SK-N-SH (cell line): Measurements from ENCODE around the gene GALNT1. TPM values are rescaled to one million over a fixed set of nuclear protein-coding genes. Genes with fewer than 3 reads are reported as not detected.

Experiments used
- CTCF ChIA-PET: fragments of 300-600, 350-600 bp; formaldehyde crosslinking; extraction: SDS; loops from one replicate; lab custom pipeline; 2021; lab: Yijun Ruan, JAX
- POLR2A ChIA-PET: fragments of 350-600 bp; sonication (Branson Sonifier 250); formaldehyde crosslinking; extraction: SDS; loops from one replicate; lab custom pipeline; 2020; ENCODE audit warnings: antibody characterized with exemption, inconsistent platforms; lab: Yijun Ruan, JAX
- DNase-seq: peaks from one replicate; pipeline ENCODE4 v3.0.0; 2012
- H2AFZ ChIP-seq: fragments of 200-600 bp; sonication (generic); 2 replicates; pipeline ENCODE4 v1.8.1; 2016; ENCODE audit warnings: antibody characterized with exemption, mild to moderate bottlenecking, low read depth
- H3F3A ChIP-seq: fragments of 200-600 bp; sonication (generic); replicated peaks from 2 replicates; pipeline ENCODE3; 2016; ENCODE audit warnings: antibody characterized with exemption, mild to moderate bottlenecking; ENCODE audit not compliant: insufficient read depth
- H3K27ac ChIP-seq, 2 experiments: fragments of 200-500 bp in 1 of 2; fragments of 200-600 bp in 1 of 2; sonication (Bioruptor generic) in 1 of 2; sonication (generic), shearing (Covaris generic) in 1 of 2; 2 replicates each; pipeline versions ENCODE4 v1.5.1 to v1.6.1; 2014 to 2016; ENCODE audit warnings: low read depth in 2 of 2, inconsistent platforms in 1 of 2, low read length in 1 of 2, mild to moderate bottlenecking in 1 of 2, mixed read lengths in 1 of 2
- H3K27me3 ChIP-seq: fragments of 200-600 bp; sonication (generic), shearing (Covaris generic); 2 replicates; pipeline ENCODE4 v1.6.1; 2016; ENCODE audit warnings: mixed run types; ENCODE audit not compliant: insufficient read depth
- H3K36me3 ChIP-seq, 2 experiments: fragments of 200-500 bp in 1 of 2; fragments of 200-600 bp in 1 of 2; sonication (Bioruptor generic) in 1 of 2; sonication (generic) in 1 of 2; replicated peaks in 1 of 2; 2 replicates each; pipeline versions ENCODE3 to v1.5.1; 2014 to 2016; ENCODE audit warnings: low read length in 1 of 2, mild to moderate bottlenecking in 1 of 2; ENCODE audit not compliant: insufficient read depth in 2 of 2, control insufficient read depth in 1 of 2
- H3K4me1 ChIP-seq, 2 experiments: fragments of 200-500 bp in 1 of 2; fragments of 200-600 bp in 1 of 2; sonication (Bioruptor generic) in 1 of 2; sonication (generic), shearing (Covaris generic) in 1 of 2; 2 replicates each; pipeline versions ENCODE4 v1.5.1 to v1.6.1; 2014 to 2016; ENCODE audit warnings: low read depth in 1 of 2, low read length in 1 of 2, mixed run types in 1 of 2; ENCODE audit not compliant: insufficient read depth in 2 of 2, control insufficient read depth in 1 of 2
- H3K4me2 ChIP-seq: fragments of 200-600 bp; sonication (generic), shearing (Covaris generic); 2 replicates; pipeline ENCODE4 v1.6.1; 2017; ENCODE audit warnings: mixed run types
- H3K4me3 ChIP-seq, 2 experiments: fragments of 200-500 bp in 1 of 2; fragments of 200-600 bp in 1 of 2; sonication (Bioruptor generic) in 1 of 2; sonication (generic), shearing (Covaris generic) in 1 of 2; 2 replicates each; pipeline versions ENCODE4 v1.5.1 to v1.8.1; 2014 to 2016; ENCODE audit warnings: low read depth in 2 of 2, inconsistent platforms in 1 of 2, low read length in 1 of 2, mild to moderate bottlenecking in 1 of 2, mixed read lengths in 1 of 2, moderate library complexity in 1 of 2
- H3K79me2 ChIP-seq: fragments of 200-600 bp; sonication (generic); 2 replicates; pipeline ENCODE4 v1.8.1; 2017; ENCODE audit warnings: mild to moderate bottlenecking; ENCODE audit not compliant: insufficient read depth
- H3K9ac ChIP-seq: fragments of 200-600 bp; sonication (generic); 2 replicates; pipeline ENCODE4 v1.6.1; 2017; ENCODE audit warnings: mixed run types
- H3K9me2 ChIP-seq: fragments of 200-600 bp; sonication (generic); 2 replicates; pipeline ENCODE4 v1.6.1; 2017; ENCODE audit warnings: mixed run types
- H3K9me3 ChIP-seq: fragments of 200-600 bp; sonication (generic); 2 replicates; pipeline ENCODE4 v1.6.1; 2017; ENCODE audit warnings: mixed run types, mild to moderate bottlenecking, moderate library complexity
- H4K20me1 ChIP-seq: fragments of 200-600 bp; sonication (generic); 2 replicates; pipeline ENCODE4 v1.6.1; 2017; ENCODE audit warnings: mild to moderate bottlenecking, mixed run types; ENCODE audit not compliant: insufficient read depth
- CHD2 ChIP-seq: fragments of 150-350 bp; IDR thresholded peaks from 2 replicates; pipeline ENCODE4 v1.6.1; 2018; ENCODE audit warnings: low read length; ENCODE audit not compliant: partially characterized antibody
- EP300 ChIP-seq, 2 experiments: IDR thresholded peaks; 2 replicates each; pipeline versions ENCODE4 v1.4.0 to v1.6.1; 2012; ENCODE audit warnings: borderline replicate concordance in 1 of 2, low read depth in 1 of 2, low read length in 1 of 2
- FOXJ3 ChIP-seq: sonication (generic); formaldehyde crosslinking; IDR thresholded peaks from 2 replicates; pipeline ENCODE4 v1.5.1; 2020; ENCODE audit warnings: mild to moderate bottlenecking, missing genetic modification reagents
- GATA2 ChIP-seq: sonication (generic); formaldehyde crosslinking; IDR thresholded peaks from 2 replicates; pipeline ENCODE4 v1.5.0; 2020; ENCODE audit warnings: mild to moderate bottlenecking, missing genetic modification reagents
- JUND ChIP-seq: IDR thresholded peaks from 2 replicates; pipeline ENCODE4 v1.4.0; 2012
- MEF2A ChIP-seq: IDR thresholded peaks from 2 replicates; pipeline ENCODE4 v1.4.0; 2012; ENCODE audit warnings: low read depth, borderline replicate concordance
- PBX3 ChIP-seq: IDR thresholded peaks from 2 replicates; pipeline ENCODE4; 2012
- POLR2AphosphoS5 ChIP-seq: IDR thresholded peaks from 2 replicates; pipeline ENCODE4 v1.6.1; 2012; ENCODE audit warnings: low read depth, low read length
- RFX5 ChIP-seq: IDR thresholded peaks from 2 replicates; pipeline ENCODE4 v1.6.1; 2012; ENCODE audit warnings: mild to moderate bottlenecking, improper control_type of control experiment, low read length
- SIN3A ChIP-seq: IDR thresholded peaks from 2 replicates; pipeline ENCODE4 v1.6.1; 2012; ENCODE audit warnings: low read depth, mild to moderate bottlenecking, low read length, moderate library complexity, borderline replicate concordance
- SMC3 ChIP-seq: IDR thresholded peaks from 2 replicates; pipeline ENCODE4 v1.6.1; 2012; ENCODE audit warnings: low read depth, low read length, improper control_type of control experiment
- TAF1 ChIP-seq: IDR thresholded peaks from 2 replicates; pipeline ENCODE4 v1.6.1; 2012; ENCODE audit warnings: low read depth, mild to moderate bottlenecking, low read length, moderate library complexity, borderline replicate concordance
- YY1 ChIP-seq: IDR thresholded peaks from 2 replicates; pipeline ENCODE4 v1.4.0; 2012; ENCODE audit warnings: low read depth, mild to moderate bottlenecking
- WGBS: methylation state at CpG from one replicate; pipeline ENCODE4 v1.1.6; 2017; ENCODE audit warnings: low lambda C conversion rate; 5-methylcytosine and 5-hydroxymethylcytosine counted together
- polyA plus RNA-seq, 3 experiments: library from polyadenylated mRNA; depleted of rRNA; stranded (reverse); fragments of >200 nt; gene quantifications; 2 replicates each; pipeline ENCODE4 v1.2.3, GENCODE V29; 2012
- TF ChIP-seq, protein P1 (sequence below): fragments of 200-600 bp; sonication (generic); IDR thresholded peaks from 2 replicates; pipeline ENCODE4 v1.6.1; 2017; ENCODE audit warnings: antibody characterized with exemption, mild to moderate bottlenecking, moderate library complexity
- TF ChIP-seq, protein P2 (sequence below): fragments of 150-350 bp; IDR thresholded peaks from 2 replicates; pipeline ENCODE4 v1.6.1; 2017; ENCODE audit warnings: antibody characterized with exemption, low read length, low read depth, borderline replicate concordance
- TF ChIP-seq, protein P3 (sequence below): fragments of 150-350 bp; IDR thresholded peaks from 2 replicates; pipeline ENCODE4 v1.6.1; 2016; ENCODE audit warnings: mild to moderate bottlenecking, low read depth, low read length
- TF ChIP-seq, protein P4 (sequence below): IDR thresholded peaks from 2 replicates; pipeline ENCODE4 v1.6.1; 2012; ENCODE audit warnings: mild to moderate bottlenecking, low read depth, low read length, moderate library complexity

The GALNT1 gene
- 15.7 and 23.8 TPM in 2 replicates for polyA plus RNA-seq (2012; rRNA removed)
- polyA plus RNA-seq (2012; cell fraction: cytosol; rRNA removed) = 30.6 and 35.9 TPM in 2 replicates
- 3.8 and 9.3 TPM in 2 replicates for polyA plus RNA-seq (2012; cell fraction: nucleus; rRNA removed)

GRCh38 chr18:35581546-35581897 lies at the start of gene GALNT1:
GALNT1 (plus strand) TSS chr18:35581740; CDS start chr18:35654663, 72,923 bp downstream.
- peak; percentile 81 for DNase-seq
- H3F3A ChIP-seq = peaks cover 4% of the 10 kb centered on the region
- H3K9ac ChIP-seq = peak within 1 kb of the TSS; percentile 86
- H3K4me2 ChIP-seq = peak within 1 kb of the TSS; percentile 93
- no peaks in the 10 kb centered on the region for H3K9me2 ChIP-seq
- WGBS = no CpG with 5 or more reads among the region's 74 CpGs
- H3K9me3 ChIP-seq = no peaks in the 10 kb centered on the region
- ChIA-PET POLR2A (interaction anchor here (0.5 kb wide), 1 partner anchor 81 kb away, joined by 3 read pairs; no protein-coding TSS in a partner anchor), CTCF (no interaction called here)
- H4K20me1 ChIP-seq = peaks cover 8% of the 10 kb centered on the region
- peak within 1 kb of the TSS; percentile 85 for H2AFZ ChIP-seq
- H3K79me2 ChIP-seq = peaks cover 45% of the 10 kb centered on the region
- H3K27ac ChIP-seq = peak within 1 kb of the TSS; percentile 74 to 90
- peaks cover 0 to 10% of the 10 kb centered on the region in 2 experiments; a peak in 2 of 4 replicates for H3K4me1 ChIP-seq
- peaks cover 0 to 4% of the 10 kb centered on the region in 2 experiments for H3K36me3 ChIP-seq
- H3K27me3 ChIP-seq = no peaks in the 10 kb centered on the region
- peak within 1 kb of the TSS; percentile 88 to 89 for H3K4me3 ChIP-seq
- TF ChIP-seq SMC3 = no peak
- TF ChIP-seq, protein P1, sequence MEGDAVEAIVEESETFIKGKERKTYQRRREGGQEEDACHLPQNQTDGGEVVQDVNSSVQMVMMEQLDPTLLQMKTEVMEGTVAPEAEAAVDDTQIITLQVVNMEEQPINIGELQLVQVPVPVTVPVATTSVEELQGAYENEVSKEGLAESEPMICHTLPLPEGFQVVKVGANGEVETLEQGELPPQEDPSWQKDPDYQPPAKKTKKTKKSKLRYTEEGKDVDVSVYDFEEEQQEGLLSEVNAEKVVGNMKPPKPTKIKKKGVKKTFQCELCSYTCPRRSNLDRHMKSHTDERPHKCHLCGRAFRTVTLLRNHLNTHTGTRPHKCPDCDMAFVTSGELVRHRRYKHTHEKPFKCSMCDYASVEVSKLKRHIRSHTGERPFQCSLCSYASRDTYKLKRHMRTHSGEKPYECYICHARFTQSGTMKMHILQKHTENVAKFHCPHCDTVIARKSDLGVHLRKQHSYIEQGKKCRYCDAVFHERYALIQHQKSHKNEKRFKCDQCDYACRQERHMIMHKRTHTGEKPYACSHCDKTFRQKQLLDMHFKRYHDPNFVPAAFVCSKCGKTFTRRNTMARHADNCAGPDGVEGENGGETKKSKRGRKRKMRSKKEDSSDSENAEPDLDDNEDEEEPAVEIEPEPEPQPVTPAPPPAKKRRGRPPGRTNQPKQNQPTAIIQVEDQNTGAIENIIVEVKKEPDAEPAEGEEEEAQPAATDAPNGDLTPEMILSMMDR = no peak
- TF ChIP-seq POLR2AphosphoS5 = no peak
- no peak for TF ChIP-seq FOXJ3 (CRISPR knock-in tag)
- no peak for TF ChIP-seq CHD2
- TF ChIP-seq, protein P2, sequence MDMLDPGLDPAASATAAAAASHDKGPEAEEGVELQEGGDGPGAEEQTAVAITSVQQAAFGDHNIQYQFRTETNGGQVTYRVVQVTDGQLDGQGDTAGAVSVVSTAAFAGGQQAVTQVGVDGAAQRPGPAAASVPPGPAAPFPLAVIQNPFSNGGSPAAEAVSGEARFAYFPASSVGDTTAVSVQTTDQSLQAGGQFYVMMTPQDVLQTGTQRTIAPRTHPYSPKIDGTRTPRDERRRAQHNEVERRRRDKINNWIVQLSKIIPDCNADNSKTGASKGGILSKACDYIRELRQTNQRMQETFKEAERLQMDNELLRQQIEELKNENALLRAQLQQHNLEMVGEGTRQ = no peak
- no peak for TF ChIP-seq PBX3
- TF ChIP-seq TAF1 = no peak
- no peak for TF ChIP-seq SIN3A

- Histone ChIP-seq H3K4me1 (no peaks in the 10 kb centered on the region), H3F3A (no peaks in the 10 kb centered on the region), H3K36me3 (no peaks in the 10 kb centered on the region), H3K4me2 (no peak overlapping the region), H3K79me2 (no peaks in the 10 kb centered on the region), H3K4me3 (no peak overlapping the region), H4K20me1 (no peaks in the 10 kb centered on the region), H3K9me3 (0 out of 2 replicates have a peak, but pooled peaks cover 3% of the 10 kb centered on the region), H3K9me2 (no peaks in the 10 kb centered on the region), H3K27ac (no peak overlapping the region), H2AFZ (no peak overlapping the region), H3K9ac (no peak overlapping the region), H3K27me3 (no peaks in the 10 kb centered on the region)
- WGBS = 43% methylated on average over 2 of the region's 2 CpGs
- CTCF ChIA-PET = no interaction called here
- POLR2A ChIA-PET = no interaction called here
- DNase-seq = no peak
- TF ChIP-seq MEF2A (no peak), GATA2 (CRISPR knock-in tag) (no peak), YY1 (no peak), SMC3 (no peak), PBX3 (no peak), RFX5 (no peak), JUND (no peak), EP300 (IDR thresholded peaks at IDR 0.05; ENCODE audit: borderline replicate concordance in 1 of 2, low read depth in 1 of 2, low read length in 1 of 2) (no peak), CHD2 (no peak), POLR2AphosphoS5 (no peak)
- TF ChIP-seq, protein P3, sequence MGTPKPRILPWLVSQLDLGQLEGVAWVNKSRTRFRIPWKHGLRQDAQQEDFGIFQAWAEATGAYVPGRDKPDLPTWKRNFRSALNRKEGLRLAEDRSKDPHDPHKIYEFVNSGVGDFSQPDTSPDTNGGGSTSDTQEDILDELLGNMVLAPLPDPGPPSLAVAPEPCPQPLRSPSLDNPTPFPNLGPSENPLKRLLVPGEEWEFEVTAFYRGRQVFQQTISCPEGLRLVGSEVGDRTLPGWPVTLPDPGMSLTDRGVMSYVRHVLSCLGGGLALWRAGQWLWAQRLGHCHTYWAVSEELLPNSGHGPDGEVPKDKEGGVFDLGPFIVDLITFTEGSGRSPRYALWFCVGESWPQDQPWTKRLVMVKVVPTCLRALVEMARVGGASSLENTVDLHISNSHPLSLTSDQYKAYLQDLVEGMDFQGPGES = no peak
- TF ChIP-seq, protein P4, sequence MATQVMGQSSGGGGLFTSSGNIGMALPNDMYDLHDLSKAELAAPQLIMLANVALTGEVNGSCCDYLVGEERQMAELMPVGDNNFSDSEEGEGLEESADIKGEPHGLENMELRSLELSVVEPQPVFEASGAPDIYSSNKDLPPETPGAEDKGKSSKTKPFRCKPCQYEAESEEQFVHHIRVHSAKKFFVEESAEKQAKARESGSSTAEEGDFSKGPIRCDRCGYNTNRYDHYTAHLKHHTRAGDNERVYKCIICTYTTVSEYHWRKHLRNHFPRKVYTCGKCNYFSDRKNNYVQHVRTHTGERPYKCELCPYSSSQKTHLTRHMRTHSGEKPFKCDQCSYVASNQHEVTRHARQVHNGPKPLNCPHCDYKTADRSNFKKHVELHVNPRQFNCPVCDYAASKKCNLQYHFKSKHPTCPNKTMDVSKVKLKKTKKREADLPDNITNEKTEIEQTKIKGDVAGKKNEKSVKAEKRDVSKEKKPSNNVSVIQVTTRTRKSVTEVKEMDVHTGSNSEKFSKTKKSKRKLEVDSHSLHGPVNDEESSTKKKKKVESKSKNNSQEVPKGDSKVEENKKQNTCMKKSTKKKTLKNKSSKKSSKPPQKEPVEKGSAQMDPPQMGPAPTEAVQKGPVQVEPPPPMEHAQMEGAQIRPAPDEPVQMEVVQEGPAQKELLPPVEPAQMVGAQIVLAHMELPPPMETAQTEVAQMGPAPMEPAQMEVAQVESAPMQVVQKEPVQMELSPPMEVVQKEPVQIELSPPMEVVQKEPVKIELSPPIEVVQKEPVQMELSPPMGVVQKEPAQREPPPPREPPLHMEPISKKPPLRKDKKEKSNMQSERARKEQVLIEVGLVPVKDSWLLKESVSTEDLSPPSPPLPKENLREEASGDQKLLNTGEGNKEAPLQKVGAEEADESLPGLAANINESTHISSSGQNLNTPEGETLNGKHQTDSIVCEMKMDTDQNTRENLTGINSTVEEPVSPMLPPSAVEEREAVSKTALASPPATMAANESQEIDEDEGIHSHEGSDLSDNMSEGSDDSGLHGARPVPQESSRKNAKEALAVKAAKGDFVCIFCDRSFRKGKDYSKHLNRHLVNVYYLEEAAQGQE = no peak
These were observed 47.6 kb upstream of the GALNT1 start for GRCh38 chr18:35533916-35534405.
